Neural crest cell (in vitro differentiated cells): Measurements from ENCODE around the gene LRRC49. TPM values are rescaled to one million over a fixed set of nuclear protein-coding genes. Genes with fewer than 3 reads are reported as not detected.

Experiments used
- DNase-seq: peaks from one replicate; pipeline ENCODE4 v3.0.0; 2021; ENCODE audit warnings: low read depth, mixed read lengths, low spot score
- H3K27ac Mint-ChIP-seq: one replicate; pipeline ENCODE4 v1.8.0; 2021; ENCODE audit warnings: mild to moderate bottlenecking, mixed read lengths; ENCODE audit not compliant: unreplicated experiment
- H3K27me3 Mint-ChIP-seq: 2 replicates; pipeline ENCODE4 v1.8.0; 2021; ENCODE audit warnings: low read depth, mild to moderate bottlenecking, mixed read lengths
- H3K36me3 Mint-ChIP-seq: 2 replicates; pipeline ENCODE4 v1.8.0; 2021; ENCODE audit warnings: low read depth, mild to moderate bottlenecking, mixed read lengths
- H3K4me1 Mint-ChIP-seq: 2 replicates; pipeline ENCODE4 v1.8.0; 2021; ENCODE audit warnings: mixed read lengths
- H3K4me3 Mint-ChIP-seq: one replicate; pipeline ENCODE4 v1.8.0; 2021; ENCODE audit warnings: mild to moderate bottlenecking, mixed read lengths
- H3K9me3 Mint-ChIP-seq: 2 replicates; pipeline ENCODE4 v1.8.0; 2021; ENCODE audit warnings: mixed read lengths
- total RNA-seq: library from RNA; stranded (reverse); gene quantifications from 2 replicates; pipeline ENCODE4 v1.2.1, GENCODE V29; 2021
- TF ChIP-seq, protein P1 (sequence below): fragments of 200-600 bp; sonication (generic); conservative IDR thresholded peaks from 2 replicates; pipeline ENCODE4 v1.5.0; 2021; ENCODE audit warnings: antibody characterized with exemption, mild to moderate bottlenecking

LRRC49 gene
- total RNA-seq, 1 donor from 2014 or later, result 20.9 TPM

- DNase-seq, result no peak
- TF ChIP-seq, protein P1, sequence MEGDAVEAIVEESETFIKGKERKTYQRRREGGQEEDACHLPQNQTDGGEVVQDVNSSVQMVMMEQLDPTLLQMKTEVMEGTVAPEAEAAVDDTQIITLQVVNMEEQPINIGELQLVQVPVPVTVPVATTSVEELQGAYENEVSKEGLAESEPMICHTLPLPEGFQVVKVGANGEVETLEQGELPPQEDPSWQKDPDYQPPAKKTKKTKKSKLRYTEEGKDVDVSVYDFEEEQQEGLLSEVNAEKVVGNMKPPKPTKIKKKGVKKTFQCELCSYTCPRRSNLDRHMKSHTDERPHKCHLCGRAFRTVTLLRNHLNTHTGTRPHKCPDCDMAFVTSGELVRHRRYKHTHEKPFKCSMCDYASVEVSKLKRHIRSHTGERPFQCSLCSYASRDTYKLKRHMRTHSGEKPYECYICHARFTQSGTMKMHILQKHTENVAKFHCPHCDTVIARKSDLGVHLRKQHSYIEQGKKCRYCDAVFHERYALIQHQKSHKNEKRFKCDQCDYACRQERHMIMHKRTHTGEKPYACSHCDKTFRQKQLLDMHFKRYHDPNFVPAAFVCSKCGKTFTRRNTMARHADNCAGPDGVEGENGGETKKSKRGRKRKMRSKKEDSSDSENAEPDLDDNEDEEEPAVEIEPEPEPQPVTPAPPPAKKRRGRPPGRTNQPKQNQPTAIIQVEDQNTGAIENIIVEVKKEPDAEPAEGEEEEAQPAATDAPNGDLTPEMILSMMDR, result no peak
- Mint-ChIP-seq H3K9me3 (no peaks in the 10 kb centered on the region), H3K36me3 (peaks cover 14% of the 10 kb centered on the region), H3K4me1 (peaks cover 14% of the 10 kb centered on the region), H3K27ac (no peak overlapping the region), H3K4me3 (no peak overlapping the region), H3K27me3 (no peaks in the 10 kb centered on the region)
Measured at GRCh38 chr15:71051539-71051938, 158.9 kb downstream of the LRRC49 start.

GRCh38 chr15:71052356-71052755, 159.7 kb downstream of the LRRC49 start:
- Mint-ChIP-seq H3K9me3 (no peaks in the 10 kb centered on the region), H3K36me3 (peaks cover 14% of the 10 kb centered on the region), H3K4me3 (no peak overlapping the region), H3K27me3 (no peaks in the 10 kb centered on the region), H3K27ac (no peak overlapping the region), H3K4me1 (peaks cover 14% of the 10 kb centered on the region)
- no peak for DNase-seq
- TF ChIP-seq, protein P1, result no peak

DNA sequence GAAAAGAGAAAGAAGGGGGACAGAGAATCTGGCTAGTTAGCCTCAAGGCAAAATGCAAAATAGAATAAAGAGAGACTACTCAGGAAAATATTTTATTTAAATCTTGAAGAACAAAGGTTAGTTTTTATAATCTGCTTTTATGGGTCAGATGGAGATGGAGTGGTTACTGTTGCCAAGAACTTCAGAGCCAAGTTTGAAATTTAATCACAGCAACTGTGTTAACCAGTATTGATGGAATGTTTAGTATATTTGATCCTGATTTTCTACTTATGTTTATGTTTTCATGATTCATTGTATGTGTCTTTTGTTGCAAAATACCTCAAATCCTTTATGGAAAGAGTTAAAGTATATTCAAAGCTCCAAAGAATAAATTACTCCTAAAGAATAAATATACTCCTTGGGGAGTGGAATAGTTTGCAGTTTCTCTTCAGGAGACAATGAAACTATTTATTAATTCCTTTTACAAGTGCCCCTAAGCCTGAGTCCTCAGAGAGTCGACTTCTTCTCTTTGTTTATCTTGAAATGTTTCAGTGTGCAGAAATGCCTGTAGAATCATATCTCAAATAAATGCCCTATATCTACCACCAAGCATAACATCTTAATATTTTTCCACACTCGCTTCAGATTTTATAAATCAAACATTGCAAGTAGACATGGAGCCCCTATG, 161.8 kb downstream of the LRRC49 start:
- H3K27ac Mint-ChIP-seq, result no peak overlapping the region
- peaks cover 14% of the 10 kb centered on the region for H3K4me1 Mint-ChIP-seq
- H3K27me3 Mint-ChIP-seq, result no peaks in the 10 kb centered on the region

GRCh38 chr15:71055461-71055860, 162.8 kb downstream of the LRRC49 start:
- peaks cover 20% of the 10 kb centered on the region for H3K36me3 Mint-ChIP-seq
- peaks cover 8% of the 10 kb centered on the region for H3K9me3 Mint-ChIP-seq
- H3K4me1 Mint-ChIP-seq, result peaks cover 14% of the 10 kb centered on the region
- no peaks in the 10 kb centered on the region for H3K27me3 Mint-ChIP-seq
- TF ChIP-seq, protein P1, result no peak
- no peak overlapping the region for H3K27ac Mint-ChIP-seq
- no peak for DNase-seq
- no peak overlapping the region for H3K4me3 Mint-ChIP-seq

More for the DNA sequence above, 161.8 kb downstream of the LRRC49 start:
- peaks cover 5% of the 10 kb centered on the region for H3K9me3 Mint-ChIP-seq
- TF ChIP-seq, protein P1, result no peak
- DNase-seq, result no peak
- peaks cover 19% of the 10 kb centered on the region for H3K36me3 Mint-ChIP-seq
- H3K4me3 Mint-ChIP-seq, result no peak overlapping the region

DNA sequence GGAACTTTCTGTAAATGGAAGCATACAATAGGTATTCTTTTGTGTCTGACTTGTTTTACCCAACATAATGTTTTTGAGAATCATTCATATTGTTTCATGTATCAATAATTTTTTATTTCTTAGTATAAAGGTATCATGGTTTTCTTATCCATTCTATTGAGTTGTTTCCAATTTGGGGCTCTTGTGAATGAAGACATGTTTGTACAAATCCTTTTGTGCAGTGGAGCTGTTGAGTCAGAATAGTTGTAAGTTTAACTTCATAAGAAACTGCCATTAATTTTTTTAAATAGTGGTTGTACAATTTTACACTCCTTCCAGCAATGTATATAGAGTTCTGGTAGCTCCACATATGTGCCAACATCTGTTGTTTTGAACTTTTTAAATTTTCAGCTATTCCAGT, 163.5 kb downstream of the LRRC49 start:
- no peaks in the 10 kb centered on the region for H3K27me3 Mint-ChIP-seq
- no peak overlapping the region for H3K4me3 Mint-ChIP-seq
- H3K9me3 Mint-ChIP-seq, result peaks cover 11% of the 10 kb centered on the region
- H3K36me3 Mint-ChIP-seq, result peaks cover 19% of the 10 kb centered on the region
- DNase-seq, result no peak
- H3K27ac Mint-ChIP-seq, result no peak overlapping the region
- TF ChIP-seq, protein P1, result no peak
- H3K4me1 Mint-ChIP-seq, result peaks cover 14% of the 10 kb centered on the region
